HuH-7 (cell line): ENCODE results near the gene GJB4.
"Not testable (repeated sequence)": the region's sequence is repeated elsewhere in the genome, so short reads cannot be mapped to it uniquely, and the experiment has no call there.

Source experiments
- DNase-seq: peaks from one replicate; pipeline ENCODE4 v3.0.0; 2011; ENCODE audit warnings: low spot score

The GJB4 gene

DNA sequence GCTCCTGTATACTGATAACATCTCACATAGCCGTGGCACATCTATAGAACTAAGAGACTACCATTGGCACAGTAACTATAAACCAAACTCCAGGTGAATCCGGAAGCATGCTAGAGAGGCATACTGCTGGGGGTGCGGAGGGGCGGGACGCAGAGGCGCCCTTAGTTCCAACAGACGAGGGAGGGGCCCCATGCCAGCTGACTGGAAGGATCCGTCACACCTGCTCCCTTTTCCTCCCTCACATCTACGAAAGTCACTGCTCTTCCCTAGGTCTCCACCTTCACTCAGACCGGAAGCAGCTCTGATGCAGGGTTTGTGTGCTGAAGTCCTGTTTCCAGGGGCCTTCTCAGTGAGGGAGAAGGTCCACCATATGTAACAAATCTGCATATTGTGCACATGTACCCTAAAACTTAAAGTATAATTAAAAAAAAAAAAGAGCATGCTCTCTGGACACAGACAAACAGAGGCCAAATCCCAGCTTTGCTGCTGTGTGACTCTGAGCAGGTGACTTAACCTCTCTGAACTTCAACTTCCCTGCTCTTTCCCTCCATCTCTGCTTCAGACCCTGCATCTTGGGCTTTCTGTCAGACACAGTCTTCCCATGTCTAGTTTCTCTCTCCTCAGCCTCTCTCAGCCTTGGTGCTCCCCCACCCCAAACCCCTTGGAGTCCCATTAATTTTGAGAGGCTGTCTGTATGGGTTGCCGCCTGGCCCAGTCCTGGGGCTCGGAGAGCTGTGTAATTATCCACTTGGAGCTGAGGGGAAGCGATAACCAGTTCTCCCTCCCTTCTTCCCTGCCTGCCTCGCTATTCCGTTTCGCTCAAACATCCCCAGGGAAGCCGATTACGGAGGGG, 12.5 kb upstream of the GJB4 start:
- no peak for DNase-seq

DNA sequence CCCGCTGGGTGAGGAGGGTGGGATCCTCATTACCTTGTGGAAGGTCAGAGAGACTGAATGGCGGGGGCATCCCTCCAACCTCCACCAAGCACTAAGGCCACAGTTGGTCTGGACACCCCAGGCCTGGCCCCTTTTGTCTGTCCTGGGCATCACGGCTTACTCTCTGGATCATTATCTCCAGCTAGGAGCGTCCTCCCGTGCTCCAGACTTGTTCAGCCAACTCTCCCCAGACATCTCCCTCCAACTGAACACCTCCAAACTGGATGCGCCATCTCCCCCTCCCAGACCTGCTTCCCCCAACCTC, 11.9 kb upstream of the GJB4 start:
- DNase-seq: no peak

DNA sequence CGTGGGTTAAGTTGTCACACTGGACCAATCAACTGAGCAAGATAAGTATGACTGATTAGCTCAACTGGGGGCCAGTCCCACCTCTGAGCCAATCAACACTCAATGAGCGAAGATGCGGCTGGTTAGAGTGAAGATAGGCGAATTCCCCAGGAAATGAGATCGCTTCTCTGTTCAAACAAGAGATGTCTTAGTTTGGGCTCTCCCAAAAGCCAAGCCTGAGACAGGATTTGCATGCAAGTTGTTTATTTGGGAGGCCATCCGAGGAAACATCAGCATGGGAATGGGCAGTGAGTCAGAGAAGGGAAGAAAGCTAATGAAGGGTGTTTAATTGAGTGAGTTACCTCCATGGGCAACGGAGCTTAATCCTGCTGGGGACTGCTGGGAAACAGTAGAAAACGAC, 9.5 kb upstream of the GJB4 start:
- DNase-seq: no peak

DNA sequence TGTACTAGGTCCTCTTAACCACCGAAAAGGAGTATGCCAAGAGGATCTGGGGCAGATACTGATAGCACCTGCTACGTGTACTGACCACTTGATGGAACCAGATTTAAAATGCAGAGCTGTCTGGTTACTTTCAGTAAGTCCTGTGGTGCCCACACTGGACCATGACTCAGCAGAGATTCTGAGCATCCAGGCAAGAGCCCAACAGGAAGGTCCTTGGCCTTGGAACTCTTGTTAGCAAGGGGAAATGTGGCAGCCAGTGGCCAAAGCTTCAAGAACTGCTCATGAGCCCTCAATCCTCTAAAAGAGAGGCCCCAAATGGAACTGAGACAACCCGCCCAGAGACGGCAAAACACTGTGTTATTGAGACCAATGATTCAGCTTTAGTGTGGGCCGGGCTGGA, 8.9 kb upstream of the GJB4 start:
- DNase-seq: no peak

DNA sequence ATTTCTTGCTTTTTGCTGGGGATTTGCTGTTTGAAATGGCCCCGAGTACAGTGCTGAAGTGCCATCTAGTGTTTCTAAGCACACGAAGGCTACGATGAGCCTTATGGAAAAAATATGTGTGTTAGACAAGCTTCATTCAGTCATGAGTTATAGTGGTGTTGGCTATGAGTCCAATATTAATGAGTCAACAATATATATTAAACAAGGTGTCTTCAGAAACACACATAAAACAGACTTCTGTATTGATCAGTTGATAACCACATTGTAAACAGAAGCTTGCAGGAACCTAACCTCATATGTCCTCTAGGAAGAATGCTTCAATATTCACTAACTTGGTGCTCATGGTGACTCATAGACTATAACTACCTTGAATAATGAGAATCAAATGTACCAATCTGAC, 6.4 kb upstream of the GJB4 start:
- DNase-seq: no peak

DNA sequence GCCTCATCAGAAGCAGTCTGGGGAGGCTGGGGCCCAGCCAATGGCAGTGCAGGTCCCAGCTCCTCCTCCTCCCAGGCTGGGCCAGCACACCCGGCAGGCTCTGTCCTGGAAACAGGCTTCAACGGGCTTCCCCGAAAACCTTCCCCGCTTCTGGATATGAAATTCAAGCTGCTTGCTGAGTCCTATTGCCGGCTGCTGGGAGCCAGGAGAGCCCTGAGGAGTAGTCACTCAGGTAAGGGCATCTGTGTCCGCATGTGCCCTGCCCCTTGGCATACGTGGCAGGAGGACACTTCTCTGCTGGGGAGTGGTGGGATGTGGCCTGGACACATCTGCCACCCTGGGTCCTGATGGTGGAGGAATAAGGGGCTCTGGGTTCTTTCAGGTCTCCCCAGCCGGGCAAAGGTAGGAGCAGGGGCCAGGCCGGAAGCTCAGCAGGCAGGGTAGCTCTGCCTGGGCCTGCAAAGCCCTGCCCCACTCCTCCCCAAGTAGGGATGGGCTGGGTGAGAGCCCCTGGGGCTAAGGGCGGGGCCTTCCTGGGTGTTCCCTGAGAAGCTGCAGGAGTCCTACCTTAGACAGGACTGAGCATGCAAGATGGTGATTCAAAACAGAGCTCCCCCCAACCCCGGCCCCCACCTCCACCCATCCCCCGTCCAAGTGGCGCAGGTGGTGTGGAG, 4.4 kb upstream of the GJB4 start, which contains the start of gene GJB5:
GJB5 (plus strand) TSS at position 84 of the 674 bp plus-strand sequence. CDS start 2,284 bp downstream, outside the sequence.
- no peak for DNase-seq

DNA sequence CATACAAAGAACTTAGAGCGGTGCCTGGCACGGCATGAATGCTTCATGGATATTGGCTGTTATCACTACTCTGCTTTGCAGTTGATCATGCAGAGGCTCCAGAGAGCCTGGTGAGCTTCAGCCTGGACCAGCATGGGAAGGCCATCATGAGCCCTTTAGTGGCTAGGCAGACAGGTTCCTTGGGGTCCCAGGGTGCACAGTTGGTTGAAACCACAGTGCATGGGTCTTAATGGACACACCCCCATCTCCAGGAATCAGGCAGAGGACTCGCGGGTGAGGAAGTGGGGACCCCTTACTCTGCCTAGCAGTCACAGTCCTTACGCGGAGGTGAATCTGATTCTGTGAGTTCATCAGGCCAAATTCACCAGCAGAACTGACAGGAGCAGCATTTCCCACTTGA, 3.6 kb upstream of the GJB4 start:
- no peak for DNase-seq

DNA sequence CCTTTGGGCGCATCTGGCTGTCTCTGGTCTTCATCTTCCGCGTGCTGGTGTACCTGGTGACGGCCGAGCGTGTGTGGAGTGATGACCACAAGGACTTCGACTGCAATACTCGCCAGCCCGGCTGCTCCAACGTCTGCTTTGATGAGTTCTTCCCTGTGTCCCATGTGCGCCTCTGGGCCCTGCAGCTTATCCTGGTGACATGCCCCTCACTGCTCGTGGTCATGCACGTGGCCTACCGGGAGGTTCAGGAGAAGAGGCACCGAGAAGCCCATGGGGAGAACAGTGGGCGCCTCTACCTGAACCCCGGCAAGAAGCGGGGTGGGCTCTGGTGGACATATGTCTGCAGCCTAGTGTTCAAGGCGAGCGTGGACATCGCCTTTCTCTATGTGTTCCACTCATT, 2.2 kb upstream of the GJB4 start:
- no peak for DNase-seq

DNA sequence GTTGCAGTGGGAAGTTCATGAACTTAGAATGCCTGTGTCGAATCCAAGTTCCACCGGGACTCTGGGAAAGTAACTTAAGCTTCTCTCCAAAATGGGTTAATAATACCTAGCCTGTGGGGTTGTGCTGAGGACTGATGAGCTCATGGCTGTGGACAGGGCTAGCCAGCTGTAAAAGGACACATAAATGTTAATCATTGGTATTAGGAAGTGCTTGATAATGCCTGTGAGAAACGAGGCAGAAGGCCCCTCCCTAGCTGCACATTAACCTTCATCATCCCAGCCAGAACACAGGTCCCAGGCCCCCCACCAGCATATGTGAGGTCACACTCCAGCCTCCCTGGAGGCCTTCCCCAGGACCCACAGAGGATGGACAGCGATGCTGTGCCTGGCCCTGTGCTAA, 789 bp upstream of the GJB4 start:
- DNase-seq: no peak

DNA sequence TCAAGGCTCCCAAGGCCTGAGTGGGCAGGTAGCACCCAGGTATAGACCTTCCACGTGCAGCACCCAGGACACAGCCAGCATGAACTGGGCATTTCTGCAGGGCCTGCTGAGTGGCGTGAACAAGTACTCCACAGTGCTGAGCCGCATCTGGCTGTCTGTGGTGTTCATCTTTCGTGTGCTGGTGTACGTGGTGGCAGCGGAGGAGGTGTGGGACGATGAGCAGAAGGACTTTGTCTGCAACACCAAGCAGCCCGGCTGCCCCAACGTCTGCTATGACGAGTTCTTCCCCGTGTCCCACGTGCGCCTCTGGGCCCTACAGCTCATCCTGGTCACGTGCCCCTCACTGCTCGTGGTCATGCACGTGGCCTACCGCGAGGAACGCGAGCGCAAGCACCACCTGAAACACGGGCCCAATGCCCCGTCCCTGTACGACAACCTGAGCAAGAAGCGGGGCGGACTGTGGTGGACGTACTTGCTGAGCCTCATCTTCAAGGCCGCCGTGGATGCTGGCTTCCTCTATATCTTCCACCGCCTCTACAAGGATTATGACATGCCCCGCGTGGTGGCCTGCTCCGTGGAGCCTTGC, 1.7 kb downstream of the GJB4 start:
- no peak for DNase-seq

DNA sequence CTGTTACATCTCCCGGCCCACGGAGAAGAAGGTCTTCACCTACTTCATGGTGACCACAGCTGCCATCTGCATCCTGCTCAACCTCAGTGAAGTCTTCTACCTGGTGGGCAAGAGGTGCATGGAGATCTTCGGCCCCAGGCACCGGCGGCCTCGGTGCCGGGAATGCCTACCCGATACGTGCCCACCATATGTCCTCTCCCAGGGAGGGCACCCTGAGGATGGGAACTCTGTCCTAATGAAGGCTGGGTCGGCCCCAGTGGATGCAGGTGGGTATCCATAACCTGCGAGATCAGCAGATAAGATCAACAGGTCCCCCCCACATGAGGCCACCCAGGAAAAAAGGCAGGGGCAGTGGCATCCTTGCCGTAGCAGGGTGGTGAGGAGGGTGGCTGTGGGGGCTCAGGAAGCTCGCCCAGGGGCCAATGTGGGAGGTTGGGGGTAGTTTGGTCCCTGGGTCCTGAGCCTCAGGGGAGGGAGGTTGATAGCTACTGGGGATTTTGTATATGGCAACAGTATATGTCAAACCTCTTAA, 2.3 kb downstream of the GJB4 start:
- DNase-seq: no peak

DNA sequence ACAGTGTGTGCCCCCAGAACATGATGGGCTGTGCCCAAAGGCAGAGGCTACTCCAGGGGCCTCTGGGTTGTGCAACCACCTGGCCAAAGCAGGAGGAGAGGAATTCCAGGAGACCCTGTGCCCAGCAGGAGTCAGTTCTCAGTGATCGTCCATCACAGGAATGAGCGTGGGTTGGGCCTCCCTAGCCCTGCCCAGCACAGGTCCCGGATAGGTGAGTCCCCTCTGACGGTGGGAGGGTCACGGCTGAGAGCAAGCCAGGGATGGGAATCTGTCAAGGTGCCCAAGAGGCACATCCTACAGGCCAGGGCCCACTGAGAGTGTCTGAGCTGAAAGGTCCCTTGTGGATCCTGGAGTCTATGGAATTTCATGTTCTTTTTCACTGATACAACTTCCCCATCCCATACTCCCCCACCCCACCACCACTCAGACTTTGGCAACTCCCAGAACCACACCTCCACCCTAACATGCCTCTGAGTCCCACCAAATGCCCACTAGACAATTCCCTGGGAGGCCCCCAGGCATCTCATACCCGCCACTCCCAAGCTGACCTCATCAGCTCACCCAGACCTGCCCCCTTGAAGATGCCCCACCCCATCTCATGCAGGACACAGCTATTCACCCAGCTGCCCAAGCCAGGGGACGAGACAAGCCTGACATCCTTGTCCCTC, 3.1 kb downstream of the GJB4 start:
- no peak for DNase-seq

DNA sequence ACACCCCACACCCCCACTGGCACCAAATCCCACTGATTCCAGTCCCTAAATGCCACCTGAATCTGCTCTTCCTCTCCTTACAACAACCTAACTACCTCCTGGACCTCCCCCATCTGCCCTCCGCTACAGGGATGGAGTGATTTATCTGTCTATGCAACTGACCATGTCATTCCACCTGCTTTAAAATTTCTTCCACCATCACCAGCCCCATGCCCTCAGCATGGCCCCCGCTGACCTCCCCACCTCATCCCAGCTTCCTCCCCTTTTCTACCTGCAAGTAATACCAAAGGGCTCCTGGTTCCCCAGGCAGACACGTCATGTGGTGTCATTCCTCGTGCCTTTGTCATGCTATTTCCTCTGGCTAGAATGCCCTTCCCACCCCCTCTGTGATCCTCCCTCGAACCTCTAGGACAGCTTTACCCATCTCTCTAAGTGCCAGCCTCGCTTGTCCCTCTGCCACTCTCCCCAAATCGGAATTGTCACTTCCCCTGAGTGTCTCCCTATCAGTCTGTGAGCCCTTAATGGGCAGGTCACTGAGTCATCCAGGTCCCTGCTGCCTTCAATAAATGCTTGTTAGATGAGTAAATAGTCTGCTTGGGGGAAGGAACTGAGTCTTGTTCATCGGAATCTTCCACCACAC, 3.7 kb downstream of the GJB4 start:
- no peak for DNase-seq

DNA sequence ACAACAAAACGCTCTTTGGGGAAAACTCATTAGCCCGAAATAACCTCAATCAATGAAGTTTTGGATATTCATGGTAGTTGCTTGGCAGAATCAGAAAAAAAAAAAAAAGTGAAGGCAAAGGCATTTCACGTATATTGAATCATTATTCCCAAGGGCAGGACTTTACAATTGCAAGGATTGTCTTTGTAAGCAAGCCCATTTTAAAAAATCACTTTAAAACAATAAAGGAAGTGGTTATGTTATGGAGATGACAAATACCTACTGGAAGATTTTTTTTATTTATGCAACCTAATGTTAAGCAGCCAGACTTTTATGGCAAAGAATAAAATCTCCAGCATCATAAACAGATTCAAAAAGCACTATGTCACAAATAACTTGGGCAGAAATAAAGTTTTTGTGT, 9.3 kb downstream of the GJB4 start:
- no peak for DNase-seq

DNA sequence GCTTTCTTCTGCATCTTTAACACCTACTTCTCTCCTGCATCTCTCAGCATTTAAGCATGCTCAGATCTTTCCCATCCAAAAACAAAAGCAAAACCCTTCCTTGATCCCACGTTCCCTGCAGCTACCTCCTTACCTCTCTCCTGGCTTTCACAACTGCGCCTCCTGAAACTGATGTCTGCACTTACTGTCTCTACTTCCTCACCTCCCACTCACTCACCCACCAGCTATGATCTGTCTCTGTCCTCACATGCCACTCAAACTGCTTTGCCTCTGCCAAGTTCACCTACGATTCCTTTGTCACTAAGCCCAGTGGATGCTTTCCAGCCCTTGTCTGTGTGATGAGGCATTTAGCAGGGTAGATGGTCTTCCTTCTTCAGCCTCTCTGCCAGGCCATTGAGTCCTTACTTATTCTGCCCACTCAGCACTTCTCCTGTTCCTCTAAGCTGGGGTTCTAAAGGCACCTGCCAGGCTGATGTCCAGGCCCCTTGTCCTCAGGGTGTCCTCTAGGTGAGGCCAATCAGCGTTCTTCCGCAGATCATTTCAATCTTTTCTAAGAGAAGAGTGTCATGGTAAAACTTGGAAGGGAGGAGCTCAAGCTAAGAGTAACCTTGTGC, 11.5 kb downstream of the GJB4 start:
- DNase-seq: no peak

DNA sequence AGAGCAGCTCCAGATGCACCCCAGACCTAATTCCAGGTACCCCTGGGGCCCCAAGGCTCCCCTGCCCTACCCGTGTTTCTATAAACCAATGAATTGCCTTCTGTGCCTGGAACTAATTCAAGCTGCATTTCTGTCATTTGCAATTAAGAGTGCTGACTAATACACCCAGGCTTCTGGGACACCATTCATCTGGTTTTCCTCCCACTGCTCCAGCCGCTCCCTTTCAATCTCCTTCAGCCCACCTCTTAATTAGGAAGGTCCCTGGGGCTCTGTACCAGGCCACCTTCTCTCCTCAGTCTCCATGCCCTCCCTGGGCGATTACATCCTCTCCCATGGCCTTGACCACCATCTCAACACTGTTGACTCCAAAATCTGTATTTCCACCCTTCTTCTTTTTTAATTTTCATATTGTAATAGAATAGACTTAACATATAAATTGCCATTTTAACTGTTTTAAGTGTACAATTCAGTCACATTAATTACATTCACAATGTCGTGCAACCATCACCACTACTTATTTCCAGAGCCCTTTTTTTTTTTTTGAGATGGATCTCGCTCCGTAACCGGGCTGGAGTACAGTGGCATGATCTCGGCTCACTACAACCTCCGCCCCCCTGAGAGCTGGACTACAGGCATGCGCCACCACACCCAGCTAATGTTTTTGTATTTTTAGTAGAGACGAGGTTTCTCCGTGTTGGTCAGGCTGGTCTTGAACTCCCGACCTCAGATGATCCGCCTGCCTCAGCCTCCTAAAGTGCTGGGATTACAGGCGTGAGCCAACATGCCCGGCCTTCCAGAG, 12.2 kb downstream of the GJB4 start:
- no peak for DNase-seq

DNA sequence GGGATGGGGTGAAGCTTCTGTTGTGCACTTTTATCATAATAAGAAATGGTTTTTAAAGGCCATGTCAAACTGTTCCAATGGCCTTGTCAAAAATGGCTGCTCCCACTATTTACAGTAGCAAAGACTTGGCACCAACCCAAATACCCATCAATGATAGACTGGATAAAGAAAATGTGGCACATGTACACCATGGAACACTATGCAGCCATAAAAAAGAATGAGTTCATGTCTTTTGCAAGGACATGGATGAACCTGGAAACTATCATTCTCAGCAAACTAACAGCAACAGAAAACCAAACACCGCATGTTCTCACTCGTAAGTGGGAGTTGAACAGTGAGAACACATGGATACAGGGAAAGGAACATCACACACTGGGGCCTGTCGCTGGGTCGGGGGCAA, 13.6 kb downstream of the GJB4 start:
- DNase-seq: not testable (repeated sequence)

DNA sequence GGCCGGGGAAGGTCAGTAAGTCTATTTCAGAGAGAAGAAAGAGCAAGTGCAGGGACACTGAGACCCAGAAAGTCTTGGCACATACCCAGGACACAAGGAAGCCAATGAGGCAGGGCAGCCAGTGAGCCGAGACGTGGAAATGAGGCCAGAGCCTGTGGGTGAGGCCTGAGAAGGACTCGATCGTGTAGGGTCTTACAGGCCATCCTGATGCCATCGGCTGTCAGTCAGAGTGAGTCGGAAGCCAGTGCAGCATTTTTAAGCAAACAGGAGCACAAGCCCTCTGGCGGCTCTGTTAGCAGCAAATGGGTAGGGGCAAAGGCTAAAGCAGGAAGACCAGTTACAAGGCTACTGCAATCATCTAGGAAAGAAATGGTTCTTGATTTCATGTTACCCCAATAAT, 15.4 kb downstream of the GJB4 start:
- DNase-seq: no peak

DNA sequence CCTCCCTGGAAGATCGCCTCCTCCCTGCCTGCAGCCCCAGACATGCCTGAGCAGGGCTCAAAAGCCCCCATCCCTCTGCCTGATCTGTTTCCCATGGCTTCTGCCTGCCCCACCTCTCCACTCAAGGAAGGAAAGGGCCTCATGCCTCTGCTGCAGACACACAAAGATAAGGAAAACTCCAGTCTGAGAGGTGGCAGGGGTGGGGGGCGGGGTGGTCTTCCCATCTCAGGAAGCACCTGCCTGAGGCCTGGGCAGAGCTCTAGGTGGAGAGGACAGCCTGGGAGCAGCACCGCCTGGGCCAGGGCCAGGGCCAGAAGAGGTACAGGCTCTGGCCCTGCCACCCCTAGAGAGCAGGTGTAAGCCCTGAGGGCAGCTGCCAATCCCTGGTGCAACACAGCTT, 17.4 kb downstream of the GJB4 start:
- no peak for DNase-seq

DNA sequence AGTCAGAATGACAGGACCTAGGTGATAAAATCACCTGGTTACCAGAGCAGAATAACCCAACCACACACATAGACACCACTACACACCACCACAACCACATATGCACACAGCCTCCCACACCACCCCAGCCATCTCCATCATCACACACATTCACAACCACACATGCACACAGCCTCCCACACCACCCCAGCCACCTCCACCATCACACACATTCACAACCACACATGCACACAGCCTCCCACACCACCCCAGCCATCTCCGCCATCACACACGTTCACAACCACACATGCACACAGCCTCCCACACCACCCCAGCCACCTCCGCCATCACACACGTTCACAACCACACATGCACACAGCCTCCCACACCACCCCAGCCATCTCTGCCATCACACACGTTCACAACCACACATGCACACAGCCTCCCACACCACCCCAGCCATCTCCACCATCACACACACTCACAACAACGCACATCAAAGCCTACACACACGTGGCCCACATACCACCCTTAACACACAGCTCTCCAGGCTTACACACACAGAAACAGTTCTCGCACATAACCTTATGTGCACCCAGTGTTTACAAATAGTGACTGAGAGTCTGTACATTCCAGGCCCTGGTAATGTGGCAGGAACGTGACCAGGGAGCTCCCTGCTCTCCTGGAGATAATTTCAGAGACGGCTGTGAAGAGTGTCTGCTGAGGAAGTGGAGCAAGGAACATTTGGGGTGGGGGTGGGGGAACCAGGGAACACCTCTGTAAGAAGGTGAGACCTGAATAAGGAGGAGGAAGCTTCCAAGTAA, 18.2 kb downstream of the GJB4 start:
- no peak for DNase-seq
